Kidney glomerular epithelial cell (primary cell): ENCODE data around the gene PLEKHD1.
A peak's percentile ranks its signal among the peaks of the same experiment; 100 is the strongest.
"Not testable (repeated sequence)": the region's sequence is repeated elsewhere in the genome, so short reads cannot be mapped to it uniquely, and the experiment has no call there.

Source experiments
- DNase-seq: peaks from one replicate; lab custom pipeline; 2025; lab: John Stamatoyannopoulos, UW

PLEKHD1 gene

DNA sequence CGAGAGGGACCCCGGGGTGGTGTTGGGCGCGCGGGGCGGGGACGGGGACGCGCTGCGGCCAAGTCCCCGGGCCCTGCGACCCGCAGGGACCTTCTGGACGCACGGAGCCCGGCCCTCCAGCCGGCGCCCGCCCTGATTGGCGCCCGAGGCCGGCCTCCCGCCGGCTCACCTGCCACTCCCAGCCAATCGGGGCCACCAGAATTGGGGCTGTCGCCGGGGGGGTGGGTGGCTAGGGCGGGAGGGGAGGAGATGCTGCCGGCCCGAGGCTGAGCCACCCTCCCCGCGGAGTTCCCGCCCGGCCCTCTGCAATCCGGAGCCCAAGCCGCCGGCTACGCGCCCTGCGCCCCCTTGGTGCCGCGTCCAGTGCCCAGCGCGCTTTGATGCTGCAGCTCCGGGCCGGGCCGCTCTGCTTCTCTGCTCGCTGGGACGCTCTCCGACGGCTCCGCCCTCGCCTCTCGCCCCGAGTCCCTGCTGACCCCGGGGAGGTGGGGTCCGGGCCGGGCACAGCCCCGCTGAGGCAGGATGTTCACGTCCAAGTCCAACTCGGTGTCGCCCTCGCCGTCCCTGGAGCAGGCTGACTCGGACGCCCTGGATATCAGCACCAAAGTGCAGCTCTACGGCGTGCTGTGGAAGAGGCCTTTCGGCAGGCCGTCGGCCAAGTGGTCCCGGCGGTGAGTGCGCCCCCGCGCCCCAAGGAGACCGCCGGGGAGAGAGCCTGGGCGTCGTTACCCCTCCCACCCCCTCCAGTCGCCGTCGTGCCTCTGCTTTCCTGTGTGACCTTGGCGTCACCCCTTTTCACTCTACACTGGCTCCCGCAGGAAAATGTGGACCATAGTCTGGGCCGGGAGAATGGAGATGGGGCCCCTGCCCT is at the start of gene PLEKHD1:
TSS of gene PLEKHD1 (plus strand) at position 285 of the 871 bp plus-strand sequence. CDS start at position 523, 238 bp downstream.
- no peak for DNase-seq

DNA sequence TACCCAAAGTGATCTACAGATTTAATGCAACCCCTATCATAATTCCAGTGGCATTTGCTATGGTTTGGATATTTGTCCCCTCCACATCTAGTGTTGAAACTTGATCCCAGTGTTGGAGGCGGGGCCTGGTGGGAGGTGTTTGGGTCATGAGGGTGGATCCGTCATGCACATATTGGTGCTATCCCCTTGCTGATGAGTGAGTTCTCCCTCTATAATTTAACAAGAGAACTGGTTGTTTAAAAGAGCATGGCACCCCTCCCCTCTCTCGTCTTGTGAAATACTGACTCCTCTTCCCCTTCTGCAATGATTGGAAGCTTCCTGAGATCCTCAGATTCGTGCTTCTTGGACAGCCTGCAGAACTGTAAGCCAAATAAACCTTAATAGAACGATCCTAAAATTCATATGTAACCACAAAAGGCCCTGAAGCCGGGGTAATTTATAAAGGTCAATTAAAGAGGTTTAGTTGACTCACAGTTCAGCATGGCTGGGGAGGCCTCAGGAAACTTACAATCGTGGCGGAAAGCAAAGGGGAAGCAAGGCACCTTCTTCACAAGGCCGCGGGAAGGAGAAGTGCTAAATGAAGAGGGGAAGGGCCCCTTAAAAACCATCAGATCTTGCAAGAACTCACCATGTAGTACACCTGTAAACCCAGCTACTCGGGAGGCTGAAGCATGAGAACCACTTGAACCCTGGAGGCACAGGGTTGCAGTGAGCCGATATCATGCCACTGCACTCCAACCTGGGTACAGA is 44.8 kb upstream of the PLEKHD1 start:
- DNase-seq = no peak

DNA sequence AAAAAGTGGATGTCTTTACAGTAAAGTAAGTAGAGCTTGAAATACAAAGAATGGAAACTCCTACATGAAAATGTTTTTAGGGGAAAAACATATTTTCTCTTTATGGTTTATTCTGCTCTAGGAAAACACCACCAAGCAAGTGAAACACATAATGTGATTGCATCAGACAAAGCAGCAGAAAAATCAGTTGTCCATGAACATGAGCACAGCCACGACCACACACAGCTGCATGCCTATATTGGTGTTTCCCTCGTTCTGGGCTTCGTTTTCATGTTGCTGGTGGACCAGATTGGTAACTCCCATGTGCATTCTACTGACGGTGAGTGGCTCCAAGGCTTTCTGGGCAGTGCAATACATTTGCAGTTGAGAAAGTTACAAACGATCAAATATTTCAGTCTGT is 42.6 kb upstream of the PLEKHD1 start:
- no peak for DNase-seq

DNA sequence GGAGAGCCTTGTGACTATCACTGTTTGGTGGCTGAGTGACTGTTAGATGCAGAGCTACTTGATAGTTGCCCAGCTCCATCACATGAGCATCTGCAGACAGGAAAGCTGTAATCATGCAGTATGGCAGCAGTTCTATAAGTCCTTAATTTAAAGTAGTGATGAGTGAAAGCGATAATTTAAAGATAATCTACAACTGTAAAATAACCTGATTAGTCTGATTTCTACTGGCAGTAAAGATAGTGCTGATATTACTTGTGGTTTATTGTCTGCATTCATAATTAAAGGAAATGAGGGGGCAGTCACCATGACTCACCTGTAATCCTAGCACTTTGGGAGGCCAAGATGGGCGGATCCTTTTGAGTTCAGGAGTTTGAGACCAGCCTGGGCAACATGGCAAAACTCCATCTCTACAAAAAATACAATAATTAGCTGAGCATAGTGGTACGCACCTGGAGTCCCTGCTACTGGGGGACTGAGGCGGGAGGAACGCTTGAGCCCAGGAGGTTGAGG is 41.2 kb upstream of the PLEKHD1 start:
- no peak for DNase-seq

DNA sequence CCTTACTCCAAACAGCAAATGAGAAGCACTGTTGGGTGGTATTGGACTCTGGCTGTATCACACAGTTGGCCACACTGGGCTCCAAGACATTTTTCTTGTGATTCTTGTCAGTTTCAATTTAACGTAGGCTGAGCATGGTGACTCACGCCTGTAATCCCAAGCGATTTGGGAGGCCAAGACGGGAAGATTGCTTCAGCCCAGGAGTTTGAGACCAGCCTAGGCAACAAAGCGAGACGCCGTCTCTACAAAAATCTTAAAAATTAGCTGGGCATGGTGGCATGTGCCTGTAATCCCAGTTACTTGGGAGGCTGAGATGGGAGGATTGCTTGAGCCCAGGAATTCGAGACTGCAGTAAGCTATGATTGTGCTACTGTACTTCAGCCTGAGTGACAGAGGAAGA is 35.3 kb upstream of the PLEKHD1 start:
- DNase-seq = no peak

DNA sequence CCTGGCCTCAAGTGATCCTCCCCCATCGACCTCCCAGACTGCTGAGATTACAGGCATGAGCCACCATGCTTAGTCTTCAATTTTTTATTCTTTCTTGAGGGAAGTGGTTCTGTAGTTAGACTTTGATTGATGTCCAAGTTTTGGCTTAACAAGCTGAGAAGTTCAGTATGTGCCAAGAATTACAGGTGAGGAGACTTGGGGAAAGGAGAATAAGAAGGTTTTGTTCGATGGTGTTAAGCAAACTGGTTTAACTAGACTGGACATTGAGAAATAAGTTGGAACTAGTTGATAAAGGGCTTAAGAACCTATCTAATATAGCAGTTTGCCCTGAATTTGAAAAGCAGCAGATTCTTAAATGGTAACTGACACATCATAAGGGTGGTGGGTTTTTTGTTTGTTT is 32.6 kb upstream of the PLEKHD1 start:
- DNase-seq = no peak

DNA sequence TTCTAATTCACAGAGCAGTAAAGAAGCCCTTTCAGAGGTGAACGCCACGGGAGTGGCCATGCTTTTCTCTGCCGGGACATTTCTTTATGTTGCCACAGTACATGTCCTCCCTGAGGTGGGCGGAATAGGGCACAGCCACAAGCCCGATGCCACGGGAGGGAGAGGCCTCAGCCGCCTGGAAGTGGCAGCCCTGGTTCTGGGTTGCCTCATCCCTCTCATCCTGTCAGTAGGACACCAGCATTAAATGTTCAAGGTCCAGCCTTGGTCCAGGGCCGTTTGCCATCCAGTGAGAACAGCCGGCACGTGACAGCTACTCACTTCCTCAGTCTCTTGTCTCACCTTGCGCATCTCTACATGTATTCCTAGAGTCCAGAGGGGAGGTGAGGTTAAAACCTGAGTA is 26.2 kb upstream of the PLEKHD1 start:
- DNase-seq = no peak

DNA sequence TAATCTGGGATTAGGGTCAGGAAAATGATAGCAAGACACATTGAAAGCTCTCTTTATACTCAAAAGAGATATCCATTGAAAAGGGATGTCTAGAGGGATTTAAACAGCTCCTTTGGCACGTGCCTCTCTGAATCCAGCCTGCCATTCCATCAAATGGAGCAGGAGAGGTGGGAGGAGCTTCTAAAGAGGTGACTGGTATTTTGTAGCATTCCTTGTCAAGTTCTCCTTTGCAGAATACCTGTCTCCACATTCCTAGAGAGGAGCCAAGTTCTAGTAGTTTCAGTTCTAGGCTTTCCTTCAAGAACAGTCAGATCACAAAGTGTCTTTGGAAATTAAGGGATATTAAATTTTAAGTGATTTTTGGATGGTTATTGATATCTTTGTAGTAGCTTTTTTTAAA is 25.4 kb upstream of the PLEKHD1 start:
- no peak for DNase-seq

DNA sequence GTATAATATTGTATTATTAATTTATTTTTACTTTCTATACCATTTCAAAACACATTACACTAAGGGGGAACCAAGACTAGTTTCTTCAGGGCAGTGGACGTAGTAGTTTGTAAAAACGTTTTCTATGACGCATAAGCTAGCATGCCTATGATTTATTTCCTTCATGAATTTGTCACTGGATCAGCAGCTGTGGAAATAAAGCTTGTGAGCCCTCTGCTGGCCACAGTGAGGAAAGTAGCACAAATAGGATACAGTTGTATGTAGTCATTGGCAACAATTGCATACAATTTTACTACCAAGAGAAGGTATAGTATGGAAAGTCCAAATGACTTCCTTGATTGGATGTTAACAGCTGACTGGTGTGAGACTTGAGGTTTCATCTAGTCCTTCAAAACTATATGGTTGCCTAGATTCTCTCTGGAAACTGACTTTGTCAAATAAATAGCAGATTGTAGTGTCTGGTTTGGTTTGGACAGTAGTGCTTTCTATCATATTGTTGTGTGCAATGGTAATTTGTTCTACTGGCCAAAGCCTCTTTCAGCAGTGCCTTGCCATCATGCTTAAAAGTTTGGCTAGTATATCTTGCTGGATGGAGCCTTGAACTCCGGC is 24.3 kb upstream of the PLEKHD1 start:
- DNase-seq = peak; percentile 77

DNA sequence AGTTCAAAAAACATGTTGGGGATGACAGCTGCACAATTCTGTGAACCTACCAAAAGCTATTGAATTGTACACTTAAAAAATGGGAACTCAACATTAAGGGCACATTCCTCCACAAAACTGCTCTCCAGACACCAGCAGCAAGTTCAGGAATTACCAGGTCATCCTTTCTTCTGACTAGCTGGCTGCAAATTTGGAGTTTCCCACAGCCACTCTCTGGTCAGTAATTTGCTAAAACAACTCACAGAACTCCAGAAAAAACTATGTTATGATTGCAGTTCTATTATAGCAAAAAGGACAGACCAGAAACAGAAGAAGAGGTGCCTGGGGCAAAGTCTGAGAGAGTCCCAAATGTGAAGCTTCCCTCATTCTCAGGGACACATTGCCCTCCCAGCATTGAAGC is 20.1 kb upstream of the PLEKHD1 start:
- no peak for DNase-seq

DNA sequence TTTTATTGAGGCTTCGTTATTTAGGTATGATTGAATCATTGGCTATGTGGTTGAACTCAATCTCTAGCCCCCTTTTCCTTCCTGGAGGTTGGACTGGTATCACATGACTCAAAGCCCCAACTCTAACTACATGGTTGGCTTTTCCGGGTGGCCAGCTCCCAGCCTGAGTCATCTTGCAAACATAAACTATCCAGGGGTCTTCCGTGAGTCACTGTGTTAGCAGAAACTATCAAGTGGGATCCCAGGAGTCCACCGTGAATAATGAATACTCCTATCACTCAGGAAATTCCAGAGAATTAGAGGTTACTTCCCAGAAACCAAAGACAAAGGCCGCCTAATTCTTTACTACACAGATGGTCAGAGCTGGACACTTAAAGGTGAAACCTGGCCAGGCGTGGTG is 19.7 kb upstream of the PLEKHD1 start:
- DNase-seq = peak; percentile 96

DNA sequence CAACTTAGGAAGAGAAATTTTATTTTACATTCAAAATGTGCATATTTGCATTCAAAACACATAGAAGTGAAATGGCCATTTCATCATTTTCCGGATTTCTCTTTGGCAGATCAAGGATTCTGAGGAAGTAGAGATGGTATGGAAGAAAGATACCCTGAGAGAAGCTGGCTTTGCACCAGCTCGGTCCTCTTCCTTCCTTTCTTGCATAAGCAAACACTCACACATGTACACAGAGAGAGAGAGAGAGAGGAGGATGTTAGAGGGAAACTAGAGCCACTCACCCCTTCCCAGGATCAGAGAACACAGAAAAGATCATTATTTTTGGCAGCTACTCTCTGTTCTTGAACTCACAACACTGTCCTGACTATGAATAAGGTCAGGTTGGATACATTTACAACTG is 15.6 kb upstream of the PLEKHD1 start:
- no peak for DNase-seq

DNA sequence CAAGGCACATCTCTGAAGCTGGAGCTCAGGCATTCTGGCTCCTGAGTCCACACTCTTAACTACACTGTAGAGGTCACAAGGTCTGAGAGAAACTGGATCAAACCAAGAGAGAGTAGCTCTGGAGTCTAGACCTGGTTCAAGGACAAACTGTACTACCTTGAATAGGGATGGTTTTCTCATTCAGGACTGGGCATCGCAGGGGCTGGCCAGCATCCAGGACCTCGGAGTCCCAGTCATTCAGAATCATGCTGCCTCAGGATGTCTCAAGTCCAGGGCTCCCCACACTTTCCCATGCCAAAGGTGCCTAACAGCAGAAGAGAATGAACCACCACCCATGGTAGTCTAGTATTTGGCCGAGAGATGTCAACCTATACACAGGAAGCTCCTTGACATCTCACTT is 13.1 kb upstream of the PLEKHD1 start:
- DNase-seq = no peak

DNA sequence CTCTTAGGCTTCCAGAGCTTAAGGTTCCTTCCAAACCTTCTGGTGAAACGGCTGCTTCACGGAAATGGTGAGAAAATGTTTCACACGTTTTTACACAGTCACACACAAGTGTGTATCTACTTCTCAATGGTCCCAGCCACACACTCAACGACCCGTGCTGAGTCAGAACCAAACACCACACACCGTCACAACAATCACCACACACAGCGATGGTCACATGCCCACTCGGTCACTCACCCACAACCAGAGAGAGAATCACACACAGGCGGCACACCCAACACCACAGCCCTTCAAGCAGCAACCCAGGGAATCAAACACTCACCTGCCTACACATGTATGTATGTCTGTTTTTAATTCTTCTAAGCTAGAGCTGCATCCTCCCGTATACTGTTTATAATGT is 12.6 kb upstream of the PLEKHD1 start:
- no peak for DNase-seq

DNA sequence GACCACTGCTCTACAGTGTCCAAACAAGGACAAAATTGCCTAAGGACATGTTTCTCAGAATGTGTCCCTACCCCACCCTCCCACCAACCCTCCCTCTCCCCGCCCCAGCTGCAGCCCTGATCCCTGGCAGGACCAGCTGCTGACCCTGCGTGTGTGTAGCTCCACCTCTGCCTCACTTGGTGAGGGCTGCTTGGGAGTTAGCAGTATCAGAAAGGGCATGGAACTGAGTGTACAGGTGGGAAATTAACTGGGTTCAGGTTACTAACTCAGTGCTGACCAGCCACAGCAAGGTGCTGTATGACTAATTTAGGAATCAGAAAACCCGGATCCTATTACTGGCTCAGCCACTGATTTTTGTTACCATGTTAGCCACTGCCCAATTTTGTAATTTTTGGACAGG is 11.3 kb upstream of the PLEKHD1 start:
- DNase-seq = no peak

DNA sequence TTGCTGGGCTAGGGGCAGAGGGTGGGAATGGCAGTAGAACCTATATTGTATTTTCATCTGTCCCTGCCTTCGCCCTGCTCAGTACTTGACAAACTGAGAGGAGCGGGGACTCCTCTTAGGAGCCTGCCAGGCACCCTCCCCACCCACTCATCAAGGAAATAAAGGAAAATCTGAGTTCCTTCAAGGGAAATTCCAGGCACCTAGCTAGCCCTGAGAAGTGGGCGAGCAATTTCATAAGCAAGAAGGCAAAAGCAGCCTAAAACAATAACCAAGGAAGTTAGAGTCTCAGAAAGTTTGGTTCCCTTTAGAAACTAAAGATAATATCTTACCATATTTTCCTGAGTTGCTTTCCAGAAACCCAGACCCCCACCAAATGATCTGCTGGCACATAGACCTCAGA is 10.6 kb upstream of the PLEKHD1 start:
- no peak for DNase-seq

DNA sequence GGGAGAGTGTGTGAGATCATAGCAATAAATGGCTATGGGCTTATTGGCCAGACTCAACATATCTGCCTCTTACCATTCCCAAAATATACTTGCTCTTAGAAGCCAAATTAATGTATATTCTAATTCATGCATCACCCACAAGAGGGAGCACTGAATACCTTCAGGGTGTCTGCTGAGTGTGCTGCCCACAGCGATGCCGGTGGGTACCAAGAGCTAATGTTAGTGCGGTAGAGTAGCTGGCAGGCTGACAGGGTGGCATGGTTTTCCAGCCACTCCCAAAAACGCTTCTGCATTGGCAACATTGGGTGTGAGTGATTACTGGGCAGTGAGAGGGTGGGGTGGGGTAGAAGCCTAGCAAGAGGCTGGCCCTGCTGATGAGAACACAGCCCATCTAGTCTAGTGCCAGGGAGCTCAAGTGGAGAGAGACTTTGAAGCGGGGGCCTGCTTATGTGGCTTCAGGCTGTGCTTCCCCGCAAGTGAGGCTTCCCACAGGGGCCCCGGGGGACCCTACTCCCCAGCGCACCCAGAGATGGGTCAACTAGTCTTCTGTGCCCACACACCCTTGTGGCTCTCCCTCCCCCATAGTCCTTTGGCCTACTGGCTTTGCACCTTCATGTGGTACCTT is 9.2 kb upstream of the PLEKHD1 start:
- no peak for DNase-seq

DNA sequence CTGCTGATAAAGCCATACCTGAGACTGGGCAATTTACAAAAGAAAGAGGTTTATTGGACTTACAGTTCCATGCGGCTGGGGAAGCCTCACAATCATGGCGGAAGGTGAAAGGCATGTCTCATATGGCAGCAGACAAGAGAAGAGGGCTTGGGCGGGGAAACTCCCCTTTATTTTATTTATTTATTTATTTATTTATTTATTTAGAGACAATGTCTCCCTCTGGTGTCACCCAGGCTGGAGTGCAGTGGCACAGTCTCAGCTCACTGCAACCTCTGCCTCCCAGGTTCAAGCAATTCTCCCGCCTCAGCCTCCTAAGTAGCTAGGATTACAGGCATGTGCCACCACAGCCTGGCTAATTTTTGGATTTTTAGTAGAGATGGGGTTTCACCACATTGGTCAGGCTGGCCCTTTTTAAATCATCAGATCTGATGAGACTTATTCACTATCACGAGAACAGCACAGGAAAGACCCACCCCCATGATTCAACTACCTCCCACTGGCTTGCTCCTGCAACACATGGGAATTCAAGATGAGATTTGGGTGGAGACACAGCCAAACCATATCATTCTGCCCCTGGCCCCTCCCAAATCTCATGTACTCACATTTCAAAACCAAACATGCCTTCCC is 7.6 kb upstream of the PLEKHD1 start:
- DNase-seq = not testable (repeated sequence)

DNA sequence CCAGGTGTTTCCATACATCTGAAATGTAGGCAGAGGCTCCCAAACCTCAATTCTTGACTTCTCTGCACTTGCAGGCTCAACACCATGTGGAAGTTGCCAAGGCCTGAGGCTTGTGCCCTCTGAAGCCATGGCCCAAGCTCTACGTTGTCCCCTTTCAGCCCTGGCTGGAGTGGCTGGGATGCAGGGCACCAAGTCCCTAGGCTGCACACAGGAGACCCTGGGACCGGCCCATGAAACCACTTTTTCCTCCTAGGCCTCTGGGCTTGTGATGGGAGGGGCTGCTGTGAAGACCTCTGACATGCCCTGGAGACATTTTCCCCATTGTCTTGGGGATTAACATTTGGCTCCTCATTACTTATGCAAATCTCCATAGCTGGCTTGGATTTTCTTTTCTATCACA is 6.5 kb upstream of the PLEKHD1 start:
- DNase-seq = not testable (repeated sequence)

DNA sequence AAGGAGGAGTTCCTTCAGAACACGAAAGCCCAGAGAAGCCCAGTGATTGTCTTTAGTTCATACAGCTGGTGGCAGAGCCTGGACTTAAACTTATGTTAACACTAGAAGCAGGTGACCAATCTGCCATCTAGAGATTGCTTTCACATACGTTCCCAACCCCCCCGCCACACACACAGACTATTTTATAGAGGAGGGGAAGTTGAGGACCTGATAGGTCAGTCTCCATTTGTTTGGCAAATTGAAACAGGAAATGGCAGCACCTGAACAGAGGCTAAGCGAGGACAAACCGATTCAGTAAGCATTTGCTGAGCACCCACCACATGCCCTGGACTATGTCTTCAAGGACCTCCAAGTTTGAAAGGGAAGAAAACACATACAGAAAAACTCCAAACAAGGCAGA is 4.8 kb upstream of the PLEKHD1 start:
- DNase-seq = no peak

DNA sequence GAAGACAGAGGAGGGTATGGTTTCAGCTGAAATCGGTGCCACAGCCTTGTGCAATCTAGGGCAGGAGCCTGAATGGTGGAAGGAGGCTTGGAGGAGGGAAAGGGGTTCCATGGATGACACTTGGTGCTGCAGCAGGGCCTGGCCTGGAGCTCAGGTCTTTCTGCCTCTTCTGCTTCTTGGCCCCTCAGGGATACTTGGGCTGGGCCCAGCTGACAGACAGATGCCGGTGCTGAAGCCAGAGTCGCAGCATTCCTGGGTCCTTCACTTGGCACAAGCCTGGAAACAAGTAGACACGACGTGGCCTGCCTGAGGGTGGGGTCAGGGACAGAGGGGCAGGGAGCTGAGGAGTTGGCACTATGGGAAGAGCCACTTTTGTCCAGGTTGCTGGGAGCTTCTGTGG is 4.4 kb upstream of the PLEKHD1 start:
- no peak for DNase-seq
